Measurements from ENCODE around the gene MOB2.

The MOB2 gene, protein sequence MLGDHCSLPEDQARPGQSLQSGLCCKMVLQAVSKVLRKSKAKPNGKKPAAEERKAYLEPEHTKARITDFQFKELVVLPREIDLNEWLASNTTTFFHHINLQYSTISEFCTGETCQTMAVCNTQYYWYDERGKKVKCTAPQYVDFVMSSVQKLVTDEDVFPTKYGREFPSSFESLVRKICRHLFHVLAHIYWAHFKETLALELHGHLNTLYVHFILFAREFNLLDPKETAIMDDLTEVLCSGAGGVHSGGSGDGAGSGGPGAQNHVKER

DNA sequence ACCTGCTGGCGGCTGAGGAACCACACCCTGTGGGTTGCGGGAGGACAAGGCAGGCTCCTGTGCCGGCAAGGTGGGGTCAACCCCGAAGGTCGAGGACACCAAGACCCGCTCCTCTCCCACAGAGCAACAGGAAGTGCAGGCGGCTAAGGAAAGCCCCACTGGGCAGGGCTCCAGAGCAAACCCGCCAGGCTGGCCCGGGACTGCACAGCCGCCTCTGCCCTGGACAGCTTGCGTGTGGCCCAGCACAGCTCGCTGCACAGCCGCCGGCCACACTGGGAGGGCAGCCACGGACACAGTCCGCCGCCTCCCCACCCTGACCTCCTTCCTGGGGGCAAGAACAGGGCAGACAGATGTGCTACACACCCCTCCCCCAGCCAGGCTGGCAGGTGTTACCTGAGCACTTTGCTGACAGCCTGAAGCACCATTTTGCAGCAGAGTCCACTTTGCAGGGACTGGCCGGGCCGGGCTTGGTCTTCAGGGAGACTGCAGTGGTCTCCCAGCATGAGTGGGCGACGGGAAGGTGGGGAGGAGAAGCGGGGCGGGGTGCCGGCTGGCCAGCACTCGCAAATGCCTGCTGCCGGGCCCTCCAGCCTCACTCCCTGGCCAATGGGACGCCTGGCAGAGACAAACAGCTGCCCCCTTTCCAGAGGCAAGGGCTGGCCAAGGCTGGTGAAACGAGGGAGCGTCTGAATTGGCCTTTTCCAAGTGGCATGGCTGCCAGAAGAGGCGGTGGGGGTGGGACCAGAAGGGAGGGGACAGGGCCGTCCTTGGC is at the start of gene MOB2:
MOB2 (minus strand) TSS at position 726 of the 772 bp plus-strand sequence; CDS start at position 503, 223 bp downstream.
- DNase-seq (ENCODE audit: low read depth, low spot score), result no peak

DNA sequence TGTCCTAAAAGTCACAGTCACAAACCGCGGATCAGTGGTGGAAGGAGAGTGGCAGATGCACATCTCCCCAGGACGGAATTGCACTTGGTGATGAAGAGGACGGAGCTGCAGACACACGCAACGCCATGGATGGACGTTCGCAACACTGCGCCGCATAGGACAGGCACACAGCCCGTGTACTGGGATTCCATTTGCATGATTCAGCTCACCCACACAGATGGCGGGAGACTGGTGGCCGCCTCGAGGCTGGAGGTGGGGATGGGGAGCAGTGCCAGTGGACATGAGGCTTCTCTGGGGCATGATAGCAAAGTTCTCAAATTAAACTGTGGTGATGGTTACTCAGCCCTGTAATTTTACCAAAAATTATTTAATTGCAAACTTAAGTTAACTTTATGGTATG is 48.1 kb upstream of the MOB2 start:
- no peak for DNase-seq (ENCODE audit: low read depth, low spot score)

DNA sequence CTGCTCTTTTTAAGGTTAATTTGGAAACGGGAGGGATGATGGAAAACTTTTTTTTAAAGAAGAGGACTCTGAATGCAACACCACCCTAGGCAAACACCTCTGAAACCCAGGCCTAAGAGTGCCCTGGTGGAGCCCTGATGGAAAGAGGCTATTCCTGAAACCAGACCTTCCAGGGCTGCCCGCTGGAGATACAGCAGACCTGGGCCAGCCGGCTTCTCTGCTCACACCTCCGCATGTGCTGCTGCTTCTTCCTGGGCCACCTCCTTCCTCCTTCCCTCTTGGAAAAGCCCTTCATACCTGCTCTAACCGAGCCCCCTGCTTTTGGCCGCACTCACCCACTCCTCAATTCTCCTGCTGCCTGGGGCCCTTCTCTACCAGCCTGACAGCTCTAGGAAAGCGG is 47.6 kb upstream of the MOB2 start:
- no peak for DNase-seq (ENCODE audit: low read depth, low spot score)

DNA sequence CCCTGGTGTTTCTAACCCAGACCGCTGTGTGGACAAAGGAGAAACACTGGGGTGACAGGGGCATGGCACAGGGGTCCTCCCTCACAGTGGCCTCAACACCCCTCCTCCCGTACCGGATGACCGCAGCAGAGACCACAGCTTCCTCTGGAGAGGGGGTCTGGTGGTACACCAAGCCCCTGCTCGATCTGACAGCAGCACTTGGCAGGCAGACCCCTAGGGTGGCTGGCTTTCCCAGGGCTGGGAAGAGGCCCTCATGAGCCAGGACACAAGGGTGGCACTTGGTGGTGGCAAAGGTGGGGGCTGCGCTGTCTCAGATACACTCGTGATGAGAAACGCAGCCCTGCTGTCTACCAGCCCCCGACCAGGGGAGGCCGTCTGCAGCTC is 46.8 kb upstream of the MOB2 start:
- DNase-seq (ENCODE audit: low read depth, low spot score), result no peak

DNA sequence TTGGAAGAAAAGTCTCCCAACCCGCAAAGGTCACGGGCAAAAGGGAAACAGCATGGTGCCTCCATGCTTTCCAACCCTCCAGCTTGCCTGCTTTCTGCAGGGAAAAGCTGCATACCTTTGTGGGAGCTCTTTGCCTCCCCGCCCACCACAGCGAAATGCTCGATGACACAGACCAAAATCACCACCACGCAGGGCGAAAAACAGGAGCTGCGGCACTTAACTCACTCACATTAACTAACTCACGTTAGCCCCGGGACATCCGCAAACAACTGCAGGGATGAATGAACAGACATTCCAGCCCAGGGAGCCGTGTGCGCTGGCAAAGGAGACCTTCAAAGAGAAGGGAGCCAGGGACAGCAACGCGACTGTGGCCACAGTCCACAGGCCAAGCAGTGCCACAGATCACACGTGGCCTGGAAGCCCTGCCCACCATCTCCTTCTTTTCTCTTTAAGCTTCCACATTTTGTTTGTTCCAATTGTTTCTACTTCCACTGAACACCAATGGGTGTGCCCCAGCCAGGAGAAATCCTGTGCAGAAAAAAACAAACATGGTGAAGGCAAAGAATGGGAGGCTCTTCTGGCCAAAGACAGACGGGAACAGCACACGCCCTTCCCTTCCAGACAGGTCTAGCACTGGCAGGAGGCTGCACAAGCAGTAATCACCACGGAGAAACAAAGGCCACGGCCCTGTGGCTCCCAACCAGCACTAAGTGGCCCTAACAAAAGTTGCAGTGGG is 46.2 kb upstream of the MOB2 start:
- DNase-seq (ENCODE audit: low read depth, low spot score), result no peak

DNA sequence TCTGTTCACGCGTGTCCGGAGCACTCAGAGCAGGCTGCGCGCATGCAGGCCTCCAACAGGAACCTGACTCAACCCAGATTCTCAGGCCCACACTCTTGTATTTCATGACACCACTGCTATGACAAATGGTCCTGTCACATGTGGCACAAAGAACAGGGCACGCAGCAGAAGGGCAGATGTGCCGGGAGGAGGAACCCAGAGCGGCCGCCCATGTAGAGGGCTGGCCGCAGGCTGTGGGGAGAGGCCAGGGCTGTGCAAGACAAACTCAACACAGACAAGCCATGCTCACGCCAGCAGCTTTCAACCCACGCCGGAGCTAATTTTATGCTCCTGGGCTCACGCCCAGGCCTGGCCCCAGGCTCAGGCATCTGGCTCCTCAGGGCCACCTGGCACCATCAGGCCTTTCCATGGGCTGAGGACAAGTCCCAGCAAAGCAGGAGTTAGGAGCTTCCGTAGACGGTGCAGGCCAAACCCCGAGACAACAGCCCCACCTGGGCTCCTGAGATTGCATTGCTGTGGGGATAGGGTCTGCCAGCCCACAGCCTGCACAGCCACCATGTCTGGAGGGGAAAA is 45.5 kb upstream of the MOB2 start:
- no peak for DNase-seq (ENCODE audit: low read depth, low spot score)

DNA sequence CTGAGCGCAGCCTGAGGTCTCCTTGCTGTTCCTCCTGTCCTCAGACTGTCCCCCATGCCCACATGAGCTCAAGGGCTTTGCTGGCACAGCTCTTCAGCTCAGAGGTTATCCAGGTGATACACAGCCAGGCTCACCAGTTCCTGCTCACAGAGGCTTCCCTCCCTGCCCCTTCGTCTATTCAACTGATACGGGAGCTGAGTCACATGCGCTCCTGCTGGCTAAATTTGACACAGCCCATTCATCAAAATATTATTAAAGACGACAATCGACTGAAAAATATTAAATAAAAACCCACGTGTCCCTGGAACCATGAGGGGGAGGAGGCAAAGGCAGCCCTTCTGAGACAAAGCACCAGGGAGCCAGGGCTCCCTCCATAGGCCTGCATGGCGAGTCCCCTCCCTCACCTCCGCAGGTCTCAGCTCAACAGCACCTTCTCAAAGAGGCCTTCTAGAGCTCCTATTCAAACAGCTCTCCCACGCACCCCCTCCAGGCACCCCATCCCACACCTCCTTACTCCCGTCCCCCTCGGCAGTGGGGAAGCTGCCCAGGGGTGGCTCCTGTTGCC is 45.0 kb upstream of the MOB2 start:
- no peak for DNase-seq (ENCODE audit: low read depth, low spot score)

DNA sequence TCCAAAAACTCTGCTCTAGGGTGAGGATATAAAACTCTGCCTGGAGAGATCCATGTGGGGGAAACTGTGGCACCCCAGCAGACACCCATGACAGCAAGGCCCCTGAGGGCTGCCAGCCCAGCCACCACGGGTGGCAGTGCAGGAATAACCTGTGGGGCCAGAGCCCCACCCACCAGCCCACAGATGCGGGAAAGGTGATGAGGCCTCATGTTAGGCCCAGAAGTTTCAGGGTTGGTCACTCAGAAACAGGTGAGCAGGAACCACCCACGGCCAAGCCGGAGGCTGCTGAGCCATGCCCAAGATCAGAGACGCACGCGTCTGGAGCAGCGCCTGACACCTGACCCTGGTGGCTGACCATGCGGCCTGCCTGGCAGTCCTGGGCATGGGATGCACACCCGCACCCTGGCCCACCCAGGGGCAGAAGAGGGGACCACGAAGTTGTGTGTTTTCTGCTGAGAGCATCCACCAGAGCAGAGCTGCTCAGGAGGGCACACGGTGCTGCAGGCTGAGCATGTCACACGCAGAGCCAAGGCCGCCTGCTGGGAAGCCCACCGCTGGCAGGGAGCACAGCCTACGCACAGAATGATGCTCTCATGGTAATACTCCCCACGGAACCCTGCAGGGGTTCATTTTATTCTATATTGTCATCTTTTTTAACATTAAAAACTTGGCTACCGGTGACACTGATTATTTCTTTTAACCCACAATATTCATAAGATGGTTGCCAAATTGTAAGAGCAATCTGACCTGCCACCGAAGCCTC is 44.3 kb upstream of the MOB2 start:
- no peak for DNase-seq (ENCODE audit: low read depth, low spot score)

DNA sequence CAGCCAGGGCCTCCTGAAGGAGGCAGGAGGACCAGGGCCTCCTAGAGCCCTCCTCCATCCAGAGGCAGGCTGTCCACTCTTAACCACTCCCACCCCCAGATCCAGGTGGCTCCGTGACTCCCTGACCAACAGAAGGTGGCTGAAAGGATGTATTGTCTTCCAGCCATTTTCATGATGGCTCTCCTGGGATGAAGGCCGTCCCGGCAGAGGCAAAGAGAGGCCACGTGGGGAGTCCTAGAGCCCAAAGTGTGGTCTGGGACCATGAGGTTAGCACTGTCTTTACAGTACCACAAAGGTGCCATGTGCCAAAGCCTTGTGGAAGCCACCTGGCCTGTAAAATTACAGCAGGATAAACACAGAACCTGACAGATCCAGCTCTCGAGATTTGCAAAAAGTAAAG is 43.2 kb upstream of the MOB2 start:
- DNase-seq (ENCODE audit: low read depth, low spot score), result no peak

DNA sequence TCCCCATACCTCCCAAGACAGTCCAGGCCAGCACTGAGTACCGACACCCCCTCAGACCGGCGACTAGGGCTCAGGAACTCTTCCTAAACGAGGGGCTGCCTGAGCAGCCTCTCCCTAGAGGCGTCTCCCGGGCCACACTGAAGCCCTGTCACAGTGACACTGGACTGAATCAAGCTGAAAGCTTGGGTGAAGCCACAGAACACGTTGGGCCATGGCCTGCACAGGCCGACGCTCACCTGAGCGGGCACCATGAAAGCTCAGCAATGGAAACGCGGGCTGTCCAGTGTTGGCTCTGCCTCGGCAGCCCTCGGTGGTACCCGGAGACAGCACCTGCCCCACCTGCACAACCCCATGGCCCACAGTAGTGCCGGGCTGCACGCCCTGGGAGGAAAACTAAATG is 42.7 kb upstream of the MOB2 start:
- DNase-seq (ENCODE audit: low read depth, low spot score), result no peak

DNA sequence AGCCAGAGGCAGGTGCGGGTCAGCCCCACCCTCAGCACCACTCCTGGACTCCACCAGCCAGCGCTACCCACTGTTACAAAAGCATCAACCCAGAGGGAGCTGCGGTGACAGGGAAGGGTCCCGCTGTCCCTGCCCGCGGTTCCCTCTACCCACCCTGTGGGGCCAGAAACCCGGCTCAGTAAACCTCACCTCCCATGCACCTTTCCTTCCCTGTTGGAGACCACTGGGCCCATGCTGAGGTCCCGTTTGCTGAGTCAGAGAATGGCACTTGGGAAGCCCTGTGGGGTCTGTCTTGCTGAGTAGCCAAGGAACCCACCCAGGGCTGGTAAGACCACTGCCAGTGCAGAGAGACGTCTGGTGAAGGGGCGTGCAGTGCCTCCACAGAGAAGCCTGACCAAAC is 42.1 kb upstream of the MOB2 start:
- no peak for DNase-seq (ENCODE audit: low read depth, low spot score)

DNA sequence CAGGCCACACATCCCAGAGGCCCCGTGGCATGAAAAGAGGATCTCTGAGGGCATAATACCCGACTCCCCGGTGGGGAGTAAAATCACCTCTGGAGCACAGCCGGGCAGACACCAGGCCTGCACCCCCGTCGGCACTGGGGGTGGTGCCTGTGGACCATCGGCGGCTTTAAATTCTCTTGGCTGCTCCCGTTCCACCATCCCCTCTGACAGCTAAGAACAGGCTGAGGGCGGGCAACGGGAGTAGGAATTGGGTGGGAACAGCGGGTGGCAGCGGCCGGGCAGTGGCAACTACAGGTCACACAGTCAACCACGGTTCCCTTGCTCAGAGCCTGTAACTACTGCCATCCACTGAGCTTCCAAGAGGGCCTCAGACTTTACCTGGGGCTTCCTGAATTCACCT is 40.2 kb upstream of the MOB2 start:
- DNase-seq (ENCODE audit: low read depth, low spot score), result no peak

DNA sequence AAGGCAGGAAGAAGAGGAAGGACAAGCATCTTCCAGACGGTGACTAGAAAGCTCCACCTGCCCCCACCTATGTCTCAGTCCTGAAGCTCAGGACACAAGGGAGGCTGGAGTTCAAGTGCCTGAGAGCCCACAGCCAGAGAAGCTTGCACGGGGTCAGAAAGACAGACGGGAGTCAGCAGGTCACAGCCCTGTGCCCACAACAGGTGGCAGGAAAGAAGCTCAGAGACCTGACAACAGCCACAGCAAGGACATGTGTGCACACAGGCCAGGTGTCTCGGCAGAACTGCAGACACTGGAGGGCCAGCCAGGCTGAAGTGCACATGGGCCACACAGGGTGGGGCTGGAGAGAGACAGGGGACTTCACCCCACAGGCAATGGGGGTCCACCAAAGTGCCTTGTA is 37.2 kb upstream of the MOB2 start:
- DNase-seq (ENCODE audit: low read depth, low spot score), result no peak

DNA sequence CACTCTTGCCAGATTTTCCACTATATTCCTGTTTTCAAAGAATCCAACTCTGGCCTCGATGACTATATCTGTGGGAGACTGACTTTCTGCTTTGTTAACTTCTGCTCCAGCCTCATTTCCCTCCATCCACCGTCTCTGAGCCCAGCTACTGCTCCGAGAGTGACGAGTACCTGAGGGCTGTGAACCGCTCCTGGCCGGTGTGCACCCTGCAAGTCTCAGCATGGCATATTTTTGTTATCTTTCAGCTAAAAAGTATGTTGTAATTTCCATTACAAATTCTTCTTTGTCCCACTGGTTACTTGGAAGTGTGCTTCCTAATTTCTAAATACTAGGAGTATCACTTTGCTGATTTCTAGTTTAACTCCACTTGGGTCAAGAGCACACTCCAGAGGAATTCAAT is 36.5 kb upstream of the MOB2 start:
- no peak for DNase-seq (ENCODE audit: low read depth, low spot score)

DNA sequence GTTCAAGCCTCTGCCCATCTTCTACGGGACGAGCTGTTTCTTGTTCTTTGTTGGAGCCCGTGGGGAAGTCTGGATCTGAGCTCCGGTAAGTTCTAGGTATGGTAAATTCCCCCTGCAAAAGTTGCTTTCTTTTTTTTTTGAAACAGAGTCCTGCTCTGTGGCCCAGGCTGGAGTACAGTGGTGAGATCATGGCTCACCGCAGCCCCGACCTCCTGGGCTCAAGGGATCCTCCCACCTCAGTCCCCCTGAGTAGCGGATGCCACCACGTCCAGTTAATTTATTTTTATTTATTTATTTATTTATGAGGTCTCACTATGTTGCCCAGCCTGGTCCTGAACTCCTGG is 35.5 kb upstream of the MOB2 start:
- no peak for DNase-seq (ENCODE audit: low read depth, low spot score)

DNA sequence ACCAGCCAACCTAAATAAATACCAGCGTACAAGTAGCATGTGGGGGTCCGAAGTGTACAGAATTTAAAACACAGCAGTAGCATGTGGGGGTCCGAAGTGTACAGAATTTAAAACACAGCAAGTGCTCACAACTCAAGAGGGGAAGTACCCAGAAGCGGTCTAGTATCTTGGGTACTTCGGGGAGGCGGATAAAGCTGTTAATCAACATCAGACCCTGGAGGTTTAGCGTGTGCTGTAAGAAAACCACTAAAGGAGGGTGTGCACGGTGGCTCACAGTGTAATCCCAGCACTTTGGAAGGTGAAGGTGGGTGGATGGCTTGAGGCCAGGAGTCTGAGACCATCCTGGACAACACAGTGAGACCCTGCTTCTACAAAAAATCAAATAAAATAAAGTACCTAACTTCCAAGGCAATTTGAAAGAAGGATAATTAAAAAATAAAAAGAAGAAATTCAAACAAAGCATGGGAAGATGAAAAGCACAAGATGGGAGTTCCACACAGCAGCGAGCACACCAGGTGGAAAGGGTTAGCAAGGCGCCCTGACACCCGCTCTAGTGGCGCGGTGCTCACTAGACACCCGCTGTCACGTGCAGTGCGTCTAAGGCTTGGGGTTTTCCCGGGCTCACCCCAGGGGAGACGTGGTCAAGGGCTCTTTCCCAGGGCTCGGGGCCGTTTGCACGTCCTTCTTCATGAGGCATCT is 35.0 kb upstream of the MOB2 start:
- DNase-seq (ENCODE audit: low read depth, low spot score), result no peak

DNA sequence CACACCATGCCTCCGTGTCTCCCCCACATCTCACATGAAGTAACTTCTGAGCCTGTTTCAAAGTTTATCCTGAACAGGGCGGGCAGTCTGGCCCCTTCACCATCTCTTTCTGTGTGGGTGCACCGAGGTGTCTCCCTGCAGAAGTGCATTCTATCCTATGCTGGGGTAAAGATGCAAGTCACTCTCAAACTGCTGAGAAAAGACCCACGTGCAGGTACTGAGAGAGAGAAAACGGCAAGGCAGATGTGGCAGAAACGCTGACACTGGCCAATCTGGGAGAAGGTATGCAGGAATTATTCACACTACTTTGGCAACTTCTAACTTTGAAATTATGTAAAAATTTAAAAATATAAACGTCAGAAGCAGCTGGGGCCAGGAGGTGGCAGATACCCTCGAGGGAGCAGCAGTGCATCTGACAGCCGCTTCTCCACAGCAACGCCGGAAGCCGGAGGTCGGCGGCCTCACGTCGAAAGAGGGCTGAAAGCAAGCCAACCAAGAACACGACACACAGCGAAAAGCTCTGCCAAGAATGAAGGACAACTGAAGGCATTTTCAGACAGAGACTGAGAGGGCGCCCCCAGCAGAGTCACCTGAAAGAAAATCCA is 34.2 kb upstream of the MOB2 start:
- DNase-seq (ENCODE audit: low read depth, low spot score), result no peak

DNA sequence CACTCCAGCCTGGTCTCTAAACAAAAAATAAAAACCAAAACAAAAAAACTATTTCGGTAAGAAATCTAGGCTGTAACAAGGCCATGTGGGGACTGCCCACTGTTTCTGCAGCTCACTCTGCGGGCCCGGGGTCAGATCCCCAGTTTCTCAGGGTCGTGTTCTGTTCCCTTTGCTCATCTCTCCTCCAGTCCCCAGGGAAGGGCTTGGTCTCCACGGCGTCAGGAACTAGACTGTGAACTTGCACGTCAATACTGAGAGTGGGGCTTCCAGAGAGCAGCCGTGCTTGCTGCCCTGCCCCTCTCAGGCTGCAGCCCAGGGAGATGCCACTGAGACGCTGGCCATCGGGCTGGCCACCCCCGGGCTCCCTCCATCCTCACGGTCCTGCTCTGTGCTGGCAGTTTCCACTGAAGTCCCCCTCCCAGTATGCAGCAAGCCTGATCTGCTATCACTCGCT is 33.7 kb upstream of the MOB2 start:
- no peak for DNase-seq (ENCODE audit: low read depth, low spot score)

DNA sequence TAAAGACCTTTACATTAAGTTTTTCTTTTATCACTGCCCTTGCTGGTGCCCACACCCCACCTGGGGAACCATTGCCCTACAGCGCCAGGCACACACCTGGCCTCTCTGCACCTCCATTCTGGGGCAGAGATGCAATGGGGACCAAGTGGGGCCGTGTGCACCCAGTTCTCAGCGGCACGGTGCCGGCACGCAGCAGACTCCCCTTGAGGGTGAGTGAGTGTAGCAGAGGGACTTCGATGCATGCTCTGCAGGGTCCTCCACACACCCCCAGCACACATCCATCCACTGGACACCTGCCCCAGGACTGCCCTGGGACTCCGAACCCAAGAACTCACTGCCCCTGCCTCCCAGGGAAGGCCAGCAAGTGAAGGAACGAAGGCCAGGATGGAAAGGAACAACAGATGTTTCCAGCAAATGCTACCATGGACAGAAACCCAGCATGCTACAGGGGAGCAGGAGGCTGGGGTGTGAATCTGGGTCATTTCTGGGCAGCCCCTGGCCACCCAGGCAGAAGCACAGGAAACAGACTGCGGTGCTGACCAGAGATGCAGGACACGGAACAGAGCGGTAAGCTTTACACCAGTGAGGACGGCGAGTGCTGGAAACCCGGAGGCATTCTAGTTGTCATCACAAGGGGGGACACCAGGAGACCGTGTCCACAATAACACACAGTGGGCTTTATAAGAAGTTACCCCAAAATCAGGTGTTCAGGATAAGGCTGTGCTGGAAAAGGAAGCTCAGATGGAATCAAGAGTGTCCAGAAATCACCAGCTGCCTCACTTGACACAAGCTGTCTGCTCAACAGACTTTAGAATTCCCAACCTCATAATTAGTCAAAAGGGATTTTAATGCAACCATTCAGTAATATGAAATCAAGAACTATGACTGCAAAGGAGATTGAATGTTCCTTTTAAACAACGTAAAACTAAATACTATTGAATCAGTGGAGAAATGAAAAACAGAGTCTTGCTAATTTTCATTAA is 32.7 kb upstream of the MOB2 start:
- no peak for DNase-seq (ENCODE audit: low read depth, low spot score)
